ENCODE data around the gene PACRGL. TPM values are rescaled to one million over a fixed set of nuclear protein-coding genes. Genes with fewer than 3 reads are reported as not detected.
A peak's percentile ranks its signal among the peaks of the same experiment; 100 is the strongest.

The PACRGL gene
- total and polyA plus RNA-seq, 10 of the 15 experiments (the other 5 are each of a cell fraction or from before 2014, with no cell fraction given), result 1.7 to 17.2 (median 7.3) TPM

- no peak for FAIRE-seq
- no TSS peak for BruUV-seq (replicated peaks)
- POLR2A ChIA-PET, result no interaction called here
Measured at GRCh38 chr4:20684852-20685763, 15.2 kb upstream of the PACRGL start.

More at GRCh38 chr4:20684852-20685763, 15.2 kb upstream of the PACRGL start:
- no peak overlapping the region for H3K4me2 ChIP-seq (ENCODE audit: control insufficient read depth, insufficient read depth)
- ChIA-PET SMC1A (ENCODE audit: uncharacterized antibody, unreplicated experiment) (interaction anchor here (0.6 to 2.6 kb wide), 12 partner anchors 10 to 374 kb away, joined by 3 to 18 read pairs (median 4); no protein-coding TSS in a partner anchor), RAD21 (ENCODE audit: unreplicated experiment) (interaction anchor here (0.7 to 2.3 kb wide), 9 partner anchors 18 to 290 kb away, joined by 3 to 6 read pairs (median 3); no protein-coding TSS in a partner anchor), CTCF (interaction anchor here (0.6 to 5.7 kb wide), 20 partner anchors 10 to 1994 kb away, joined by 3 to 49 read pairs (median 4); partner anchors contain the start of gene PACRGL)
- intact Hi-C loops (cut with micrococcal nuclease; ENCODE audit: unreplicated experiment) (loop anchor here (1.0 to 10.0 kb wide), 6 partner anchors 263 to 1998 kb away; no protein-coding TSS in a partner anchor), in situ Hi-C loops (cut with MboI) (loop anchor here (5.0 to 25.0 kb wide), 3 partner anchors 263 to 1998 kb away; no protein-coding TSS in a partner anchor)
- no peak overlapping the region for H3K27ac ChIP-seq (ENCODE audit: control insufficient read depth, insufficient read depth)
- WGBS (ENCODE audit: insufficient coverage, insufficient replicate concordance, low lambda C conversion rate, missing lambda C conversion rate), result 15% methylated on average over 6 of the region's 6 CpGs
- ATAC-seq (0 out of 3 replicates have a peak, but pooled peaks have one; percentile 14), DNase-seq (ENCODE audit: low read depth, low spot score) (no peak)
- no peaks in the 10 kb centered on the region for H3K9me3 ChIP-seq (replicated peaks; ENCODE audit: control insufficient read depth, insufficient read depth, low read length)
- no peaks in the 10 kb centered on the region for H3K4me1 ChIP-seq (ENCODE audit: control insufficient read depth, insufficient read depth, low read length)
- H3K36me3 ChIP-seq (ENCODE audit: control insufficient read depth in 2 of 2, insufficient read depth in 2 of 2, low read length in 1 of 2), result no peaks in the 10 kb centered on the region
- TF ChIP-seq YY1 (IDR thresholded peaks at IDR 0.05; ENCODE audit: low read depth, low read length) (no peak), EZH2 (IDR thresholded peaks at IDR 0.05; ENCODE audit: borderline replicate concordance, control insufficient read depth, low read depth, low read length) (no peak), FOXK2 (IDR thresholded peaks at IDR 0.05) (no peak), SMC3 (IDR thresholded peaks at IDR 0.05; ENCODE audit: borderline replicate concordance, low read length) (peak; percentile 65; the same call in 1 of the 2 replicates), PML (IDR thresholded peaks at IDR 0.05; ENCODE audit: low read length) (no peak), ZNF274 (IDR thresholded peaks at IDR 0.05; ENCODE audit: insufficient read depth, insufficient read length) (no peak), SIX5 (IDR thresholded peaks at IDR 0.05; ENCODE audit: low read depth, low read length, severe bottlenecking) (no peak), IKZF1 (conservative IDR thresholded peaks at IDR 0.05) (no peak), RAD21 (IDR thresholded peaks at IDR 0.05; ENCODE audit: insufficient read depth, low read depth, low read length) (peak; percentile 76), NBN (IDR thresholded peaks at IDR 0.05) (no peak), CTCF (IDR thresholded peaks at IDR 0.05 in 2 of 3, conservative IDR thresholded peaks at IDR 0.05 in 1 of 3; ENCODE audit: control insufficient read depth in 2 of 3, extremely low read depth in 1 of 3, insufficient read depth in 1 of 3, low read depth in 3 of 3, low read length in 3 of 3) (peak; percentile 31 to 53 (median 43); a peak in 4 of 6 replicates), MTA3 (IDR thresholded peaks at IDR 0.05; ENCODE audit: borderline replicate concordance, low read length) (no peak), EED (IDR thresholded peaks at IDR 0.05; ENCODE audit: low read depth) (no peak)
- TF ChIP-seq, protein P1, sequence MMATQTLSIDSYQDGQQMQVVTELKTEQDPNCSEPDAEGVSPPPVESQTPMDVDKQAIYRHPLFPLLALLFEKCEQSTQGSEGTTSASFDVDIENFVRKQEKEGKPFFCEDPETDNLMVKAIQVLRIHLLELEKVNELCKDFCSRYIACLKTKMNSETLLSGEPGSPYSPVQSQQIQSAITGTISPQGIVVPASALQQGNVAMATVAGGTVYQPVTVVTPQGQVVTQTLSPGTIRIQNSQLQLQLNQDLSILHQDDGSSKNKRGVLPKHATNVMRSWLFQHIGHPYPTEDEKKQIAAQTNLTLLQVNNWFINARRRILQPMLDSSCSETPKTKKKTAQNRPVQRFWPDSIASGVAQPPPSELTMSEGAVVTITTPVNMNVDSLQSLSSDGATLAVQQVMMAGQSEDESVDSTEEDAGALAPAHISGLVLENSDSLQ (IDR thresholded peaks at IDR 0.05), result no peak
- TF ChIP-seq, protein P2, sequence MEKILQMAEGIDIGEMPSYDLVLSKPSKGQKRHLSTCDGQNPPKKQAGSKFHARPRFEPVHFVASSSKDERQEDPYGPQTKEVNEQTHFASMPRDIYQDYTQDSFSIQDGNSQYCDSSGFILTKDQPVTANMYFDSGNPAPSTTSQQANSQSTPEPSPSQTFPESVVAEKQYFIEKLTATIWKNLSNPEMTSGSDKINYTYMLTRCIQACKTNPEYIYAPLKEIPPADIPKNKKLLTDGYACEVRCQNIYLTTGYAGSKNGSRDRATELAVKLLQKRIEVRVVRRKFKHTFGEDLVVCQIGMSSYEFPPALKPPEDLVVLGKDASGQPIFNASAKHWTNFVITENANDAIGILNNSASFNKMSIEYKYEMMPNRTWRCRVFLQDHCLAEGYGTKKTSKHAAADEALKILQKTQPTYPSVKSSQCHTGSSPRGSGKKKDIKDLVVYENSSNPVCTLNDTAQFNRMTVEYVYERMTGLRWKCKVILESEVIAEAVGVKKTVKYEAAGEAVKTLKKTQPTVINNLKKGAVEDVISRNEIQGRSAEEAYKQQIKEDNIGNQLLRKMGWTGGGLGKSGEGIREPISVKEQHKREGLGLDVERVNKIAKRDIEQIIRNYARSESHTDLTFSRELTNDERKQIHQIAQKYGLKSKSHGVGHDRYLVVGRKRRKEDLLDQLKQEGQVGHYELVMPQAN (conservative IDR thresholded peaks at IDR 0.05), result no peak
- TF ChIP-seq, protein P3, sequence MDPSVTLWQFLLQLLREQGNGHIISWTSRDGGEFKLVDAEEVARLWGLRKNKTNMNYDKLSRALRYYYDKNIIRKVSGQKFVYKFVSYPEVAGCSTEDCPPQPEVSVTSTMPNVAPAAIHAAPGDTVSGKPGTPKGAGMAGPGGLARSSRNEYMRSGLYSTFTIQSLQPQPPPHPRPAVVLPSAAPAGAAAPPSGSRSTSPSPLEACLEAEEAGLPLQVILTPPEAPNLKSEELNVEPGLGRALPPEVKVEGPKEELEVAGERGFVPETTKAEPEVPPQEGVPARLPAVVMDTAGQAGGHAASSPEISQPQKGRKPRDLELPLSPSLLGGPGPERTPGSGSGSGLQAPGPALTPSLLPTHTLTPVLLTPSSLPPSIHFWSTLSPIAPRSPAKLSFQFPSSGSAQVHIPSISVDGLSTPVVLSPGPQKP (IDR thresholded peaks at IDR 0.05; ENCODE audit: low read depth, low read length), result no peak
- no peaks in the 10 kb centered on the region for H4K20me1 ChIP-seq (ENCODE audit: control insufficient read depth, insufficient read depth)
- H3K4me3 ChIP-seq, result no peak overlapping the region
- H3K27me3 ChIP-seq (replicated peaks in 1 of 2; ENCODE audit: control insufficient read depth in 2 of 2, insufficient read depth in 2 of 2, low read length in 1 of 2), result no peaks in the 10 kb centered on the region
- H3K79me2 ChIP-seq (ENCODE audit: control insufficient read depth, insufficient read depth, low read length), result no peaks in the 10 kb centered on the region
- no peak overlapping the region for H3K9ac ChIP-seq (ENCODE audit: control insufficient read depth, insufficient read depth, low read length)
- H2AFZ ChIP-seq (ENCODE audit: control insufficient read depth, low read depth, low read length), result no peak overlapping the region
